Stomach (tissue), 4 donors: ENCODE data around the gene POLG2.

ENCODE experiments used
- EP300 ChIP-seq: sonication (generic); formaldehyde crosslinking; IDR thresholded peaks from one replicate; pipeline ENCODE4 v1.6.1; 2017; ENCODE audit warnings: antibody characterized with exemption
- POLR2AphosphoS5 ChIP-seq, 3 donors: sonication (generic); formaldehyde crosslinking; IDR thresholded peaks; one replicate each; pipeline ENCODE4 v1.6.1; 2016; ENCODE audit warnings: antibody characterized with exemption in 3 of 3

DNA sequence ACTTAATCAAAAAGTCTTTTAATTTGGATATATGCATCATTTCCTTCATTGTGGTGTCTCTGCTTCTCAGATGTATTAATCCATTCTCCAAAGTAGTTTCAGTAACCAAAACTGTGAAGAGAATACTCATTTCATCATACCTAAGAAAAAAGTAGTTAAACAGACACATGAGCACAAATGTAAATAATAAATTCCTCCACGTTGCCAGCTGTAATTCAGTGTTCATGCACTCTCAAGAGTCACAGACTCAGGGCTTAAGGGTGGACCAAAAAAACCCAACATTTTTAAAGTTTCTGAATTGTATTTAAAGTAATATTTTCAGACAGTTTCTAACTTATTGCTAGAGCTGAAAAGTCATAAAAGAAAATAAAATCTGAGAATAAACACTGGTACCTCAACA, 19.0 kb downstream of the POLG2 start:
- TF ChIP-seq POLR2AphosphoS5 (IDR thresholded peaks at IDR 0.05), result no peak
- TF ChIP-seq EP300, result no peak
